ENCODE data around the gene CCPG1. TPM values are rescaled to one million over a fixed set of nuclear protein-coding genes. Genes with fewer than 3 reads are reported as not detected.

CCPG1 gene
- total and polyA plus RNA-seq, 2 of the 13 experiments (the other 11 are each of a cell fraction or from before 2014, with no cell fraction given), result 16.1 to 19.5 TPM

- TF ChIP-seq ATM (IDR thresholded peaks at IDR 0.05; ENCODE audit: borderline replicate concordance) (no peak), ZNF619 (CRISPR knock-in tag; IDR thresholded peaks at IDR 0.05) (0 out of 2 replicates have a peak, but pooled peaks have one; percentile 46), ADNP (CRISPR knock-in tag; IDR thresholded peaks at IDR 0.05) (no peak), KLF13 (CRISPR knock-in tag; IDR thresholded peaks at IDR 0.05) (no peak), ISL2 (CRISPR knock-in tag; IDR thresholded peaks at IDR 0.05) (no peak; the same call in 1 of the 2 replicates), MXD1 (CRISPR knock-in tag; IDR thresholded peaks at IDR 0.05) (0 out of 2 replicates have a peak, but pooled peaks have one; percentile 42), ZNF335 (CRISPR knock-in tag; IDR thresholded peaks at IDR 0.05) (peak; percentile 76; the same call in 1 of the 2 replicates), ZNF143 (CRISPR knock-in tag; IDR thresholded peaks at IDR 0.05) (0 out of 2 replicates have a peak, but pooled peaks have one; percentile 3), HCFC1 (IDR thresholded peaks at IDR 0.05; ENCODE audit: low read depth, low read length) (peak; percentile 54; the same call in 1 of the 2 replicates), TRIM24 (CRISPR knock-in tag; IDR thresholded peaks at IDR 0.05) (no peak), ZNF724P (CRISPR knock-in tag; IDR thresholded peaks at IDR 0.05; ENCODE audit: borderline replicate concordance) (no peak), RFXANK (CRISPR knock-in tag; IDR thresholded peaks at IDR 0.05) (peak; percentile 21; the same call in 1 of the 2 replicates), TBL1XR1 (IDR thresholded peaks at IDR 0.05; ENCODE audit: borderline replicate concordance, low read length, partially characterized antibody) (no peak), SAFB2 (CRISPR knock-in tag; IDR thresholded peaks at IDR 0.05; ENCODE audit: borderline replicate concordance, low read depth) (0 out of 2 replicates have a peak, but pooled peaks have one; percentile 20), ZNF770 (CRISPR knock-in tag; IDR thresholded peaks at IDR 0.05) (0 out of 2 replicates have a peak, but pooled peaks have one; percentile 33), ZNF138 (CRISPR knock-in tag; IDR thresholded peaks at IDR 0.05; ENCODE audit: low read depth) (no peak), ZNF772 (CRISPR knock-in tag; IDR thresholded peaks at IDR 0.05) (0 out of 2 replicates have a peak, but pooled peaks have one; percentile 71), ZNF282 (IDR thresholded peaks at IDR 0.05; ENCODE audit: partially characterized antibody) (no peak), ZBTB3 (CRISPR knock-in tag; IDR thresholded peaks at IDR 0.05; ENCODE audit: borderline replicate concordance, low read depth) (peak; percentile 59; the same call in 1 of the 2 replicates), JUND (CRISPR knock-in tag; IDR thresholded peaks at IDR 0.05) (no peak), SOX13 (IDR thresholded peaks at IDR 0.05) (no peak), SOX13 (CRISPR knock-in tag; conservative IDR thresholded peaks at IDR 0.05 in 1 of 2, IDR thresholded peaks at IDR 0.05 in 1 of 2) (0 out of 4 replicates have a peak, but pooled peaks of 1 of the 2 experiments have one; percentile 28), RBAK (CRISPR knock-in tag; IDR thresholded peaks at IDR 0.05) (no peak), ZNF761 (CRISPR knock-in tag; conservative IDR thresholded peaks at IDR 0.05) (0 out of 2 replicates have a peak, but pooled peaks have one; percentile 44), FOXJ3 (CRISPR knock-in tag; IDR thresholded peaks at IDR 0.05; ENCODE audit: borderline replicate concordance) (no peak; the same call in 1 of the 2 replicates), ZBTB39 (CRISPR knock-in tag; IDR thresholded peaks at IDR 0.05) (no peak)
Observed at GRCh38 chr15:55318588-55319494, 89.3 kb downstream of the CCPG1 start, which contains the start of the genes PIGB and PIGBOS1 (continued).

Measured in HepG2 (cell line).